ENCODE measurements around the gene TMEM131.

GRCh38 chr2:97724073-97724410 is 271.7 kb downstream of the TMEM131 start:
- no peak for TF ChIP-seq SP1 (IDR thresholded peaks at IDR 0.05; ENCODE audit: low read depth, low read length)
- no peak for TF ChIP-seq SIN3A (conservative IDR thresholded peaks at IDR 0.05 in 1 of 2, IDR thresholded peaks at IDR 0.05 in 1 of 2; ENCODE audit: low read depth in 1 of 2, low read length in 2 of 2)

Measured in H1 (cell line).